GM18499 (cell line): ENCODE measurements around the gene SPECC1L.
A peak's percentile ranks its signal among the peaks of the same experiment; 100 is the strongest.
"Not testable (repeated sequence)": the region's sequence is repeated elsewhere in the genome, so short reads cannot be mapped to it uniquely, and the experiment has no call there.

Experiments used
- ATAC-seq: cut with Tn5 transposase; IDR thresholded peaks from one replicate; pipeline ENCODE4 v1.9.1; 2021; ENCODE audit warnings: moderate number of reproducible peaks; ENCODE audit not compliant: insufficient read depth, unreplicated experiment

The SPECC1L gene

GRCh38 chr22:24270556-24271385, at the start of gene SPECC1L:
SPECC1L (plus strand) TSS chr22:24270831; CDS start chr22:24302232, 31,401 bp downstream.
- peak; percentile 40 for ATAC-seq

GRCh38 chr22:24224468-24224867, 46.2 kb upstream of the SPECC1L start:
- no peak for ATAC-seq

GRCh38 chr22:24225044-24225601, 45.5 kb upstream of the SPECC1L start:
- ATAC-seq: no peak

- no peak for ATAC-seq
These were observed 44.7 kb upstream of the SPECC1L start for GRCh38 chr22:24225951-24226350.

GRCh38 chr22:24230911-24231656, 39.5 kb upstream of the SPECC1L start:
- ATAC-seq: no peak

- no peak for ATAC-seq
These were observed 38.9 kb upstream of the SPECC1L start for GRCh38 chr22:24231706-24232105.

GRCh38 chr22:24232124-24232523, 38.5 kb upstream of the SPECC1L start:
- no peak for ATAC-seq

- no peak for ATAC-seq
These were observed 37.9 kb upstream of the SPECC1L start for GRCh38 chr22:24232725-24233124.

- ATAC-seq: no peak
These were observed 37.4 kb upstream of the SPECC1L start for GRCh38 chr22:24233235-24233634.

GRCh38 chr22:24233816-24234215, 36.8 kb upstream of the SPECC1L start:
- ATAC-seq: no peak

- ATAC-seq: no peak
These were observed 35.3 kb upstream of the SPECC1L start for GRCh38 chr22:24235315-24235714.

GRCh38 chr22:24236656-24237055, 34.0 kb upstream of the SPECC1L start:
- no peak for ATAC-seq

- not testable (repeated sequence) for ATAC-seq
These were observed 32.4 kb upstream of the SPECC1L start for GRCh38 chr22:24238101-24238694.

- no peak for ATAC-seq
These were observed 30.2 kb upstream of the SPECC1L start for GRCh38 chr22:24240381-24240780.

- ATAC-seq: not testable (repeated sequence)
These were observed 29.5 kb upstream of the SPECC1L start for GRCh38 chr22:24240985-24241692.

GRCh38 chr22:24243417-24243816, 27.2 kb upstream of the SPECC1L start:
- ATAC-seq: not testable (repeated sequence)

- no peak for ATAC-seq
These were observed 26.4 kb upstream of the SPECC1L start for GRCh38 chr22:24244144-24244787.

GRCh38 chr22:24245030-24245431, 25.6 kb upstream of the SPECC1L start, which contains the start of gene GGT5:
GGT5 (minus strand) TSS chr22:24245082; CDS start chr22:24244725, 357 bp downstream.
- ATAC-seq: not testable (repeated sequence)
